ENCODE results near the gene VWA5A.

VWA5A gene

DNA sequence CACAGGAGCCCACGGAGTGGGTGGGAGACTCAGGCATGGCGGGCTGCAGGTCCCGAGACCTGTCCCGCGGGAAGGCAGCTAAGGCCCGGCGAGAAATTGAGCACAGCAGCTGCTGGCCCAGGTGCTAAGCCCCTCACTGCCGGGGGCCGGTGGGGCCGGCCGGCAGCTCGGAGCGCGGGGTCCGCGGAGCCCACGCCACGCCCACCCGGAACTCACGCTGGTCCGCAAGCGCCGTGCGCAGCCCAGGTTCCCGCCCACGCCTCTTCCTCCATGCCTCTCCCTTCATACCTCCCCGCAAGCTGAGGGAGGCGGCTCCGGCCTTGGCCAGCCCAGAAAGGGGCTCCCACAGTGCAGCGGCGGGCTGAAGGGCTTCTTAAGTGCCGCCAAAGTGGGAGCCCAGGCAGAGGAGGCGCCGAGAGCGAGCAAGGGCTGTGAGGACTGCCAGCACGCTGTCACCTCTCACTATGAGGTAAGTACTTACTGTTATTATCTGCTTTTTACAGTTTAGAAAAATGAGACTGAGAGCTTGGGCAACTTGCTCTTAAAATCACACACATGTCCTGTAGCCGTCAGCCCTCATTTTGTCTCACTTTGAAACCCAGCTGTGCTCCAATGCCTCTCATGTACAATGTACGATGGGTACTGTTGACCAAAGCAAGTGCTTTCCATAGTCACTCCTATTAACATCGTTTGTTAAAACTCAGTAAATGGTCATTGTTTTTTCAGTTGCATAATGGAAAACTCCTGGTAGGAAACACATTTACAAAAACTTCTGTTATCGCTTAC is 55.7 kb downstream of the VWA5A start:
- DNase-seq = no peak

DNA sequence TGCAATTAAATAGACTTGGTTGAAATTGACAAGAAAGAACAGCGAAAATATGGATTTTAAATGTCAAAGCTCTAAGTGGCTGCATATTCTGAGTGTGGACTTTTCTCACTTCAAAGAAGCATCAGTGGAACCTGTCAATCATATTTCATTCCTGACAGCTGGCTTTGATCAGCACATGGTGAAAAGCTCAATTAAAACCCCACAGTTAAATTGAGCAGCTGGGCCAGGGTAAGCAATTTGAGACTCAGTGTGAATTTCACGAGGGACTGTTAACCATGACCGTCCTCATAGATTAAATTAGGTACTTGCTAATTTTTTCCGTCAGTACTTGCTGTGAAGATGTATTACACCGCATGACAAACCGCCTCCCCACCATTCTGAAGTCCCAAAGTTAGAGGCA is 56.9 kb downstream of the VWA5A start:
- peak; percentile 25 for DNase-seq

DNA sequence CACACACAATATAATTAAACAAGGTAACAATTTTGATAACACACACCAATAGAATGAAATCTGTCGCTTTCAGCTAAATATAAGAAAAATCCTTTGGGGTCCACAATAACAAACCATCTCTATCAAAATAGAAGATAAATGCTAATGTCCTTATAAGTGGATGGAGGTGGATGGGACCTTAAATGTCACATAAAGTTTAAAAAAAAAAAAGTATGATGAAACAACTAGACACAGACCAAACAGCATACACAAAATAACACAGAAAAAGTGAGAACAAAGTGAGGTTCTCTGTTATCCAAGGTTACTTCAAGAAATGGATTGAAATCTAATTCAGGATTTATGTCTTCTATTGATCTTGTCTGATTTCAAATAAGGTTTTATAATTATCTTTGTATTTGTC is 57.3 kb downstream of the VWA5A start:
- DNase-seq = no peak

DNA sequence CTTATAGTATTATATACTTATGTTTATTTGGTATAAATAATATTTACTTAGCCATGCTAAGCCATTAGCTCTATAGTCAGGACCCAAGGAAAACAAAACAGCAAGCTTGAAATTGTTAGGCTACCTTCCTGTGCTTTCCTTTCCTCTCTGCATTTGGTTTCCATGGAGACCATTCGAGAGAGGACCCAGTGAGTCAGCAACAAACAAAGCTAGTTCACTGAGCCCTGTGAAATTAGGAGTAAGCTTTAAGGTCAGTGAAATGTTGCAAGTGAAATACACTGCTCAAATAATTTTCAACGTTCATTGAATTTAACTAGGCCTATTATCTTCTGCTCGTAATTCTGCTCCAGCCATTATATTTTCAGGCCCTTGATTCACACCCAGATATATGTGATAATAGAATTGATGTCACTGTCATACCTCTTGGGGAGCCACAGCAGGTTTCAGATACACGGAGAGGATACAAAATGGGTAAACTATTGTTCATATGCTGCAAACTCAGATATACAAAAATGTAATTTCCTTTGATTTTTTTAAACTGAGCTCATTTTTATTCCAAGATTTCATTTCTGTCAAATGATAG is 58.8 kb downstream of the VWA5A start:
- DNase-seq = peak; percentile 44

DNA sequence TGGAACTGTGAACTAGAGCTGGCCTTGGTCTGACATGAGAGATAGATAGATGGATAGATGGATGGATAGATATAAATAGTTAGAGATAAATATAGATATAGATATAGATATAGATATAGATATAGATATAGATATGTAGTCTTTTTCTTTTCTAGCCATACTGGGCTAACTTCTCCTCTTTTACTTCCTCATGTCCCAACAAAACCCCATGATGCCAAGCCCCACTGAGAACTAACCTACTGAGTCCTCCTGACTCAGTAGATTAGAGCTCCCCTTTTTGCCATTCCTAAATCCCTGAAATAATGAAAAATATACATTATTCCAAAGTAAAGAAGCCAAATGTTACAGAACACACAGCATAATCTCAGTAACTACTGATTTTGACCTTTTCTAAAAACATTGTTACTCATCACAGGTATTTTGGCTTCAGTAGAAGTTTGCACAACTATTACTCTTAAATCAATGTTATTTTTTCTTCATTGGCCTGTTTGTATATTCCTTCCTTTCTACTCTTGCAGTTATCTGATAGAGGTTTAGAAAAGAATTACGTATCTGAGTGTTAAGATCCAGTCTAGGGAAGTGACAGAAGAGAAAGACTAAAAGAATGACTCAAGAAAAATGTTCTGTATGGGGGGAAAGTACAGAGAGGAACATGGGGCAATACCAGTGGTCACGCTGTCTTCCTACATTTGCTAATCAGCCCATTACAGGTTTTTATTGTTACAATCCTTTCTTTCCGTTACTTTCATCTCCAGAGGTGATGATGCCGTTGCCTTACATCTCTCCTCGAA is 61.9 kb downstream of the VWA5A start:
- no peak for DNase-seq

DNA sequence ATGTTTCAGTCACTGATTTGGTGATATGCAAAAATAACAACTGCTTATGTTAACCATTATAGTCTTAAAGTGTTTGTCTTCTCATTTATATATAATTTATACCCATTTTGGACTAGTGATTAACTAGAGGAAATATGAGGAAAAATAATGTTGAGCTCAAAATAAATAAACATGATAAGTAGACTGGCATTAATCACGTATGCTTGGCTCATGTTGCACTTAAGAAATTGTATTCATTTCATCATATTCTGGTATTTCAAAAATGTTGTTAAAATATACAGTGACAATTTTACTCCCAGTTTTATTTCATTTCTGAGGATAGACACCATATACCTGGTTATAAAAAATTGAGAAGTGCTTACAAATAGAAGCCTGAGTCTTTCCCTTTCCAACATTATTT is 64.1 kb downstream of the VWA5A start:
- no peak for DNase-seq

DNA sequence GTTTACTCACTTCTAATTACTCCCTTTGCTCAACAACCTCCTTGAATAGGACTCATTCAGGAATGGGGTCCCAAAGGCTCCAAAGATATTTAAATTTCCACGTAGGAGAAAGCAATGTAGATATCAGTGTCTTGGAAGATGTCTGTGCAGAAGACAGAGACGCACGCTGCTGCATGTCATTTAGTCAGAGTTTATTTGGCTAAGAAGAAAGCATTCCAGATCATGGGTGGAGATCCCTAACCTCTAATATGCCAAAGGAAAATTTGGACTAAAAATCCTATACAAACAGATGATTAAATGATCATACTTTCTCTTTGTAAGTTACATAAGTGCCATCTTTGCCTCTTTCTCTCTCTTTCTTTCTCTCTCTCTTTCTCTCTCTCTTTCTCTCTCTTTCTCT is 67.8 kb downstream of the VWA5A start, which contains the start of gene OR10D3:
TSS of gene OR10D3 (plus strand) at position 278 of the 400 bp plus-strand sequence. CDS start 1,925 bp downstream, outside the sequence.
- no peak for DNase-seq

DNA sequence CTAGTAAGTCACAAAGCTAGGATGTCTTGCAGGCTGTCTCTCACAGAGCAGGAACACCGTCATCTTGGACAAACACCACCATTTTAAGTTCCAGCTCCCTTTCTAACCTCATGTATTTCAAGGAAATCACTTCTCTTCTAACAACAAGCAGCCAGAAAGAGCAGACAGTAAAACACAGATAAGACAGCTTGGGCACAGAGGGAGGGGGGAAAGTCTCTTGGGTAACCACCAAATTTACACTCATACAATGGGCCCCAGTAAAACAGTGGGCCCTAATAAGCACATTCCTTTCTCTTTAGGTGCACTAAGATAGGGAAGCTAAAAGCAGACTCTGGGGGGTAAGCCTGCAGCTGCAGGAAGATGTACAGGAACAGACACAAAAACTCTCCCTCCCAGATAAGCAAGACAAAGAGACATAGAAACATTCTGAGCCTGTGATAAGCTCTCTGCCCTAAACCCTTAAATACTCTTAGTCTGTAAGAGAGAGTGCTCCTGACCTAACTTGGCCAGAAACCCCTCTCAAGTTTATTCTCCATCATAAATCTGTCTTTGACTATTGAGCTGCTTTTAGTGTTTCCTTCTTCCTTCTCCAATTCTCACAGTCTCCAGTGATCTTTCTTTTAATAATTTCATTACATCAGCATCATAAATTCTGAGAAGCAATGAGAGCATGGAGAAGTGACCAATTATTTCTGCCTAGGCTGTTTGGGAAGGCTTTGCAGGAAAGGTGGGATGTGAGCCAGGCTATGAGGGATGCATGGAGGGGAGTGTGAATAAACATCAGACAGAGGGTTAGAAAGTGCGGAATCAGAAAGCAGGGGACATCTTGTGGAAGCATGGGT is 75.3 kb downstream of the VWA5A start:
- DNase-seq = no peak

DNA sequence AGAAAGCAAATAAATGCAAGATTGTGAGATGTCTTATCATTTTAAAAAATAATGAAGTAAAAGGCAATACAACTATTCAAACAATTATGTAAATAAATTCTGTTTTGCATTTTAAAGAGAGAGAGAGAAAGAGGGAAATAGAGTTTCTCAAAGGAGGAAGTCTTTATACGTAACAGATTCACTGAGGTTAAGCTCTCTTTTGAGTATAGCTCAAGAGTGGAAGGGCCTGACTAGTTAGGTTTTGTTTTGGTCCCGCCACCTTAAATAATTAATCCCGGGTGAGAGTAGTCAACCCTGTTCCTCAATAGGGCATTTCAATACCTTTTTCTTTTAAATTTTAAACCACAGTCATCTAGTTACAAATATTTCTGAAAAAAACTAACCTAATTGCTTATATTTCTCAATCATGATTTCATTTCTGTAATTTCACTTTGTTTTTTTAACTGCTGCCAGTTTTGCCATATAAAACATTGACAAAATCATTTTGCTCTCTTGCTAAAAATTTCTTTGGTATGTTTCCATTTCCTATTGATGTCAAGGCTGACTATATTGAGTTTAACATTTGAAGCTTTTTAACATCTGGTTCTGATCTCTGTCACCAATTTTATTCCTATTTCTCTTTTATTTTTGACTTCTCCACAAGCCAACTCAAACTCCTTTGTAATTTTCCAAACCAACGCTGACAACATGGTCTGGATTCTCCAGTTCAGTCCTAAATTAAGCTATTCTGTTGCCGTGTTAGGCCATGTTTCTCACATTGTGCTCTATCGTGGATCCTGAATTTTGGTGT is 78.2 kb downstream of the VWA5A start:
- no peak for DNase-seq

DNA sequence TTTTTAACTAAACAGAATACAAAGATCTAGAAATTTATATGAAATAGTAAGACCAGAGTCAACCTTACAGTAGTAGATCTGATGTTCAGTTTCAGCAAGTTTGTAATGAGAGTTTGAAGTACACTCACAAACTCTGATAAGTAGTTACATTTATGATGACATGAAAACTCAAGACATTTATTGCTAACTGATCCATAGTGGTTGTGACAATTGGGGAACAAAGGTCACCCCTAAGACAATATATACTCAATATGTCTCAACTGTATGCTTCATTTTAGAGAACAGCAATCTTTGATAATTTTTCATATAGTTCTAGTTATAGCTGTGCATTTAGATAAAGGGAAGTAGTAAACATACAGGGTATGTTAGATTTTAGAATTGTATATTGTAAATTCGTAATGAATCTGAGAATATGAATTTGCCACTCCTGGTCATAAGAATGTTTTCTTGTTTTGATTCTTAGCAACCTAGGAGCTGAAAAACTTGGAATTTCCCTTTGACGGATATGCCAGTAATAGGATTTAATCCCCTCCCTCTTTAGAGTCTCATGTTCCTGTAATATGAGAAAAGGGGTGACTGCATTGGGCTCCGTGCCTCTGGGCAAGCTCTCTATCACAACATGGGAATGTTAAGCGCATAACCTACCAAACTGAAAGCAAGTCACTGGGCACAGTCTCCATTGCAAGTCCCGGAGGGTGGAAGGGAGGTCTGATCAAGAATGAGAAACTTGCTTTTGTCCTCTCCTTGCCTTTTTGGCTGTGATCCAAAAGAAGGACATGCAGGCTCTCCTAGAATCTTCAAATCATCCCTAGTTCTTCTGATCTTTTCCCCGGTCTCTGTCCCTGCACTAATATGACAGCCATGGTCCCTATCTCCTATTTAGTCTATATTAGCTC is 79.3 kb downstream of the VWA5A start:
- DNase-seq = no peak

DNA sequence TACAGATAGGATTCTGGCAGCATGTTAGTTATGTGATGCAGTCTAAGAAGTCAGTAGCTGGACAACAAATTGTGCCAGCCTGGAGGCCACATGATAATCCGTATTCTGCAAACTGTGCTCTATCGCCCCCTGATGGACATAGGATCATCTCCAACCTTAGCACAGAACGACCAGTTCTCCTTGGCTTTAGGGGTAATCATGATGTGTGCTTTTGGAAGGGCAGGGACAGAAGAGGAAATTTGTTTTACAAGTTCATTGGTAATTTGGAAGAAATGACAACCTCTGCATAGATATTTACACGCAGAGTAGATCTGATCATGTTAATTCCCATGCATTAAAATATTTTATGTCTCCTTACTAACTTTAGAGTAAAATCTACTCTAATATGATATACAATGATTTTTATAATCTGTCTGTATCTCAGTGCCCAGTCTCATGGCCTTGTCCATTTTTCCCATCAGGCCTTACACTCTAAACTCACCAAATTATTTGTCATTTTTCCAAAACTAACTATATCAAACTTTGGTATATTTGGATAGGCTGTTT is 80.0 kb downstream of the VWA5A start:
- DNase-seq = peak; percentile 2
